MM.1S (cell line): ENCODE data around the gene RETSAT.

Experiments
- CTCF ChIP-seq: fragments of 300-600 bp; sonication (generic); IDR thresholded peaks from 2 replicates; pipeline ENCODE4 v1.5.1; 2016; ENCODE audit warnings: antibody characterized with exemption, low read length, mixed read lengths
- EZH2 ChIP-seq: fragments of 300-600 bp; sonication (generic); optimal IDR thresholded peaks from 2 replicates; pipeline ENCODE3; 2017; ENCODE audit warnings: low read depth, mild to moderate bottlenecking, antibody characterized with exemption, low read length, mixed read lengths

- TF ChIP-seq CTCF: no peak
- TF ChIP-seq EZH2: no peak
These were observed 39.5 kb downstream of the RETSAT start for GRCh38 chr2:85314884-85315242.
